ENCODE measurements around the gene PLXNA4. TPM values are rescaled to one million over a fixed set of nuclear protein-coding genes. Genes with fewer than 3 reads are reported as not detected.

Gene PLXNA4
- total RNA-seq, 1 donor from 2014 or later: 3.5 TPM

DNA sequence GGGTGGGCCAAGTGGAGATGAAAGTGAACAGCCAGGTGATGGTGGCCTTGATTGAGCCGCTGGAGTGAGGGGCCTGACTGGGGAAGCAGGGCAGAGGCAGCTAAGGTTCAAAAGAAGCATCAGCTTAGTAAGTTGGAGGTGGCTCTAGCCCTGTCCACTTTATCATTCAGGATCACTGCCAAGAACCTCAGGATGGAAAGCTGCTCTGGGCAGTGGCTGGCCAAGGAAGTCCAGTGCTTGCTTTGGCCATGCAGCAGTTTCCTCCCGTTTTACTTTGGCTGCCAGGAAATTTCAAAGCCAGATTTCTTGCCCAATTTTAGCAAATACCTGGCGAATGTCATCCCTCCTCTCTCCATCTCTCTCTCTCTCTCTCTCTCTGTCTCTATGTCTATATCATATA, 384.9 kb downstream of the PLXNA4 start:
- Mint-ChIP-seq H3K27ac (ENCODE audit: unreplicated experiment) (no peak overlapping the region), H3K36me3 (ENCODE audit: low read depth, unreplicated experiment) (peaks cover 9% of the 10 kb centered on the region), H3K4me3 (ENCODE audit: unreplicated experiment) (no peak overlapping the region), H3K9me3 (ENCODE audit: unreplicated experiment) (no peaks in the 10 kb centered on the region), H3K4me1 (ENCODE audit: unreplicated experiment) (peaks cover 4% of the 10 kb centered on the region), H3K27me3 (ENCODE audit: unreplicated experiment) (peaks cover 6% of the 10 kb centered on the region)
- TF ChIP-seq, protein P1, sequence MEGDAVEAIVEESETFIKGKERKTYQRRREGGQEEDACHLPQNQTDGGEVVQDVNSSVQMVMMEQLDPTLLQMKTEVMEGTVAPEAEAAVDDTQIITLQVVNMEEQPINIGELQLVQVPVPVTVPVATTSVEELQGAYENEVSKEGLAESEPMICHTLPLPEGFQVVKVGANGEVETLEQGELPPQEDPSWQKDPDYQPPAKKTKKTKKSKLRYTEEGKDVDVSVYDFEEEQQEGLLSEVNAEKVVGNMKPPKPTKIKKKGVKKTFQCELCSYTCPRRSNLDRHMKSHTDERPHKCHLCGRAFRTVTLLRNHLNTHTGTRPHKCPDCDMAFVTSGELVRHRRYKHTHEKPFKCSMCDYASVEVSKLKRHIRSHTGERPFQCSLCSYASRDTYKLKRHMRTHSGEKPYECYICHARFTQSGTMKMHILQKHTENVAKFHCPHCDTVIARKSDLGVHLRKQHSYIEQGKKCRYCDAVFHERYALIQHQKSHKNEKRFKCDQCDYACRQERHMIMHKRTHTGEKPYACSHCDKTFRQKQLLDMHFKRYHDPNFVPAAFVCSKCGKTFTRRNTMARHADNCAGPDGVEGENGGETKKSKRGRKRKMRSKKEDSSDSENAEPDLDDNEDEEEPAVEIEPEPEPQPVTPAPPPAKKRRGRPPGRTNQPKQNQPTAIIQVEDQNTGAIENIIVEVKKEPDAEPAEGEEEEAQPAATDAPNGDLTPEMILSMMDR (IDR thresholded peaks at IDR 0.05; ENCODE audit: unreplicated experiment): no peak
- DNase-seq (ENCODE audit: low spot score): no peak

DNA sequence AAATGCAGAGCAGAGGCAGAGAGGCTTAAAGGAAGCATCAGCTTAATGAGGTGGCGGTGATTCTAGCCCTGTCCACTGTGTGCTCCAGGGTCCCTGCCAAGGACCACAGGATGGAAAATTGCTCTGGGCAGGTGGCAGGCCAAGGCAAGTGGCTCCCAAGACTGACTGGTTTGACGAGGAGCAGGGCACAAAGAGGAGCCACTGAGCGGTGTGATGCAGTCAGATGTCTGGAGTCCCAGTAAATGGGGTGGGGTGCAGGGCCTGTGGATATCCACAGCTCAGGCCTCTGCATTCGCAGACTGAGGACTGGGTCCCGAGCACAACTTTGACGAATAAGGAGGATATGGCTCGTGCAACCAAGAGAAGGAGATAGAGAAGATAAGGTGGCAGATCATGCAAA, 385.6 kb downstream of the PLXNA4 start:
- peaks cover 9% of the 10 kb centered on the region for H3K36me3 Mint-ChIP-seq (ENCODE audit: low read depth, unreplicated experiment)

GRCh38 chr7:132189881-132190280, 386.4 kb downstream of the PLXNA4 start:
- Mint-ChIP-seq H3K27me3 (ENCODE audit: unreplicated experiment) (peaks cover 6% of the 10 kb centered on the region), H3K27ac (ENCODE audit: unreplicated experiment) (peak overlapping the region; percentile 40), H3K4me1 (ENCODE audit: unreplicated experiment) (no peaks in the 10 kb centered on the region), H3K9me3 (ENCODE audit: unreplicated experiment) (no peaks in the 10 kb centered on the region), H3K4me3 (ENCODE audit: unreplicated experiment) (no peak overlapping the region), H3K36me3 (ENCODE audit: low read depth, unreplicated experiment) (peaks cover 9% of the 10 kb centered on the region)
- no peak for DNase-seq (ENCODE audit: low spot score)
- TF ChIP-seq, protein P1 (IDR thresholded peaks at IDR 0.05; ENCODE audit: unreplicated experiment): no peak

More for the DNA sequence above, 385.6 kb downstream of the PLXNA4 start:
- H3K4me3 Mint-ChIP-seq (ENCODE audit: unreplicated experiment): no peak overlapping the region
- H3K9me3 Mint-ChIP-seq (ENCODE audit: unreplicated experiment): no peaks in the 10 kb centered on the region
- peaks cover 6% of the 10 kb centered on the region for H3K27me3 Mint-ChIP-seq (ENCODE audit: unreplicated experiment)
- DNase-seq (ENCODE audit: low spot score): no peak
- no peak overlapping the region for H3K27ac Mint-ChIP-seq (ENCODE audit: unreplicated experiment)
- TF ChIP-seq, protein P1 (IDR thresholded peaks at IDR 0.05; ENCODE audit: unreplicated experiment): no peak
- peaks cover 4% of the 10 kb centered on the region for H3K4me1 Mint-ChIP-seq (ENCODE audit: unreplicated experiment)

GRCh38 chr7:132187869-132188789, 388.1 kb downstream of the PLXNA4 start:
- TF ChIP-seq, protein P1 (IDR thresholded peaks at IDR 0.05; ENCODE audit: unreplicated experiment): no peak
- Mint-ChIP-seq H3K27ac (ENCODE audit: unreplicated experiment) (no peak overlapping the region), H3K4me3 (ENCODE audit: unreplicated experiment) (no peak overlapping the region), H3K27me3 (ENCODE audit: unreplicated experiment) (peaks cover 6% of the 10 kb centered on the region), H3K36me3 (ENCODE audit: low read depth, unreplicated experiment) (peaks cover 9% of the 10 kb centered on the region), H3K9me3 (ENCODE audit: unreplicated experiment) (no peaks in the 10 kb centered on the region), H3K4me1 (ENCODE audit: unreplicated experiment) (no peaks in the 10 kb centered on the region)
- DNase-seq (ENCODE audit: low spot score): no peak

DNA sequence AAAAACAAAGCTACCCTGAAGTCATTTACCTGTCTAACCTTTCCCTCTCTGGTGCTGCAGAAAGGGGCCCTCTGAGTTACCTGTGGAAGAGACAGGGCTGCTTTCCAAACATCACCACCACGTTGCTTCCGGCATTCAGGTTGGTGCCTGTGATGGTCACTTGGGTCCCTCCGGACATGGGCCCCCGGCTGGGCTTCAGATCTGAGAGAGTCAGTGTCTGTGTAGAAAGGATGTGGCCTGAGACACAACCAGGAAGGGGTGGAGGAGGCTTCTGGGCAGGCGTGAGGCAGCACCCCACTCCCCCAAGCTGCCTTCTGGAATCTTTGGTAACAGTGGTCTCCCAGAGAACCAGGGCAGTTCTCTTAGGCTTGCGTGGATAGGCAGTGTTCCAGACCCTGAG, 388.9 kb downstream of the PLXNA4 start:
- H3K27ac Mint-ChIP-seq (ENCODE audit: unreplicated experiment): no peak overlapping the region

More for the DNA sequence above, 388.9 kb downstream of the PLXNA4 start:
- TF ChIP-seq, protein P1 (IDR thresholded peaks at IDR 0.05; ENCODE audit: unreplicated experiment): no peak
- Mint-ChIP-seq H3K36me3 (ENCODE audit: low read depth, unreplicated experiment) (peaks cover 9% of the 10 kb centered on the region), H3K9me3 (ENCODE audit: unreplicated experiment) (no peaks in the 10 kb centered on the region), H3K4me3 (ENCODE audit: unreplicated experiment) (no peak overlapping the region), H3K27me3 (ENCODE audit: unreplicated experiment) (peaks cover 6% of the 10 kb centered on the region), H3K4me1 (ENCODE audit: unreplicated experiment) (no peaks in the 10 kb centered on the region)
- DNase-seq (ENCODE audit: low spot score): no peak

Measured in endothelial cell (in vitro differentiated cells).